NCI-H2081 (cell line): ENCODE results near the gene EEFSEC.
"Not testable (repeated sequence)": the region's sequence is repeated elsewhere in the genome, so short reads cannot be mapped to it uniquely, and the experiment has no call there.

Experiments
- DNase-seq, 2 experiments: peaks; one replicate each; lab custom pipeline; 2025; lab: John Stamatoyannopoulos, UW

The EEFSEC gene

DNA sequence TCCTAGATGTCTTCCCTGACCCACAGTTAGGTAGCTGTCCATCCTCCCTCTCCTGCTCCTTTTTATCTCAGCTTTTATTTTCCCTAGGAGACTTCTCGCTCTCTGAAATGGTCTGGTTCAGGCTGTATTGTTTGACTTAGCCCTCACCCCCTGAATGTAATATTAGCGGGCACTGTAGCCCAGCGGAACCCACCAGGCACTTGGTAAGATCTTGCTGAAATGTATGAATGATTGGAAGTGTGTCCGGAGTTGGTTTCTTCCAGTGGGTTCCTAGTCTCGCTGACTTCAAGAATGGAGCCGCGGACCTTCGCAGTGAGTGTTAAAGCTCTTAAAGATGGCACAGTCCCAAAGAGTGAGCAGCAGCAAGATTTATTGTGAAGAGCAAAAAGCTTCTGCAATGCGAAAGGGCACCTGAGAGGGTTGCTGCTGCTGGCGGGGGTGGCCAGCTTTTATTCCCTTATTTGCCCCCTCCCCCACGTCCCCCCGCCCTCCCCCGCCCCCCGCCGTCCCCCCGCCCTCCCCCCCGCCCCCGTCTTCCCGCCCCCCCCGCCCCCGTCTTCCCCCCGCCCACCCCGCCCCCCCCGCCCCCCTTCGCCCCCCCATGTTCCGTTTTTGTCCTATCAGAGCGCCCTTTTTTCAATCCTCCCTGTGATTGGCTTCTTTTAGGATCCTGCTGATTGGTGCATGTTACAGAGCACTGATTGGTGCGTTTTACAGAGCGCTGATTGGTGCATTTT, 694 bp upstream of the EEFSEC start:
- DNase-seq, result peak in 1 of 2 experiments; percentile 73

DNA sequence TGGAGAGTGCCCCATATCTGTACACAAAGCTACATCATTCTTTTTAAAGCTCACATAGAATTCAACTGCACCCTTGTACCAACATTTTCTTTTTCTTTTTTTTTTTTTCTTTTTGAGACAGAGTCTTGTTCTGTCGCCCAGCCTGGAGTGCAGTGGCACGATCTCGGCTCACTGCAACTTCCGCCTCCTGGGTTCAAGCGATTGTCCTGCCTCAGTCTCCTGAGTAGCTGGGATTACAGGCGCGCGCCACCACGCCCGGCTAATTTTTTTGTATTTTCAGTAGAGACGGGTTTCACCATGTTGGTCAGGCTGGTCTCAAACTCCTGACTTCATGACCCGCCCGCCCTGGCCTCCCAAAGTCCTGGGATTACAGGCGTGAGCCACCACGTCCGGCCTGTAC, 1.1 kb downstream of the EEFSEC start:
- DNase-seq, result not testable (repeated sequence)

DNA sequence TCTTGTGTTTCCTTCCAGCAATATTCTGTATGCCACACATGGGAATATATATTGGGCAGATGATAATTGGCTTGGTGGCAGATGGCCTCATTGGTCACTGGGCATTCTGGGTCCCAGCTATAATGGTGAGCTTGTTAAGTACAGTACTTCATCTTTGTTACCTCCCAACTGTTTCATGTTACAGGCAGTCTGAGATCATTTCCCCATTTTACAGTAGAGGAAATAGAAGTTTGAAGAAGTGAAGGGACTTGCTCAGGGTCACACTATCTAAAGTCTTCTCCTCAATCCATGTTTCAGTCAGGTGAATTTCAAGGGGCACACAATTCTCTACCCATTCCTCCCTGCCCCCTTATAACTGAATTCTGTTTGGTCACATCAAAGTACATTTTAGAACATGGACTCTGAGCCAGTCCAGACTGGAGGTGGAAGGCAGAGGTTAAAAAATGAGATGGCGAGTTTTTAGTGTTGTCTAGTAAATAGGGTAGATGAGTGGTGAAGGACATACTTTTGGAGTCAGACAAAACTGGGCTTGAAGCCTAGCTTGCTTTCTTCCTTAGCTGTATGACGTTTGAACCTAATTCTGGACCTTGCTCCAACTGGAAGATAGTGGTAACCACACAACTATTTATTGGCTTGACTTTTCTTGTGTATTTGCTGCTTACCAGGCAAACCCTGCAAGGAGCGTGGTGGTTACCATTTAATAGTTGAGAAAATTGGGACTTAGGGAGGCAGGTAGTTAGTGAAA, 2.5 kb downstream of the EEFSEC start:
- no peak for DNase-seq

DNA sequence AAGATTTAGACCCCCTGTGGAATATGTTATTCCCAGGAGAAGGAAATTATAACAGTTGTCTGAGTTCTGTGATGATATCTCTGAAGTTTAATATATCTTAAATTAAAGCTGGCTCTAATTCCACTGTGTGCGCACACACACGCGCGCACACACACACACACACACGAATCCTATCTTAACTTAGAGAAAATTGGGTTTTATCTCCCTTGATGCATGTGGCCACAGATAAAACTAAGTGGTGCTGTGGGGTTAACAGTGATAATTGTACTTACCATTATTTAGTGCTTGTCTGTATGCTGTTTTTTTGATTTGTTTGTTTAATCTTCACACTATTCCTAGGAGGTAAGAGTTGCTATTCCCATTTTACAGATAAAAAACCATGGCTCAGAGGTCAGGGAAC, 7.4 kb downstream of the EEFSEC start:
- no peak for DNase-seq

DNA sequence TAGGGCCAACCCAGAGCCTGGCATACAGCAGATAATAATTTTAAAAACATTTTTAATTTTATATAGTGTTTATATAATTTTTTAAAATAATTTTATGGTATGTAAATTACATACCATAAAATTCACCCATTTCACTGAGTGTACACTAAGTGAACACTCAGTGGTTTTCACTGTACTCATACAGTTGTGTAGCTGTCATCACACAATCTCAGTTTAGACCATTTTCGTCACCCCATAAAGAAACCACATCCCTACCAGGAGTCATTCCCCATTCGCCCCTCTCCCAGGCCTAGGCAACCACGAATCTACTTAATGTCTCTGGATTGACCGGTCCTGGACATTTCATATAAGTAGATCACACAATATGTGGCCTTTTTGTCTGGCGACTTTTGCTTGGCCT, 10.2 kb downstream of the EEFSEC start:
- no peak for DNase-seq

DNA sequence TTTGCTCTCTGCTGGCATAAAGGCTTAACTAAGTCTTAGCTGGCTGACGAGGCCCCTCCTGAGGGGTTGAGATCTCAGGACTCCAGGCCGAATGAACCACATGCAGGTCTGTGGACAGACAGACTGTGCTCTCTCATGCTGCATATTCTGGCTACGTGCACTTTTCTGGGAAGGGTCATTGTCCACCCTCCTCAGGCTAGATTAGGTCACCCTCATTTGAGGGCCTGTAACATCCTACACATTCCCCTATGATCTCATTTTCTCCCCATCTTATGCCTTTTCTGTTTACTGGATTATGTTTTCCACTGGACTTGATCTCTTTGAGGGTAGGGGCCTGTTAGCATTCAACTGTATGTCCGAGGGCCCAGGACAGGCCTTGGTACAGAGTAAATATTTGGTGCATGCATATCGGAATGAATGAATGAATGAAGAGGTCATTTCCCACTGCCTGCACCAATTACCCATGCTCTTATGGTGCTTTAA, 13.7 kb downstream of the EEFSEC start:
- no peak for DNase-seq

DNA sequence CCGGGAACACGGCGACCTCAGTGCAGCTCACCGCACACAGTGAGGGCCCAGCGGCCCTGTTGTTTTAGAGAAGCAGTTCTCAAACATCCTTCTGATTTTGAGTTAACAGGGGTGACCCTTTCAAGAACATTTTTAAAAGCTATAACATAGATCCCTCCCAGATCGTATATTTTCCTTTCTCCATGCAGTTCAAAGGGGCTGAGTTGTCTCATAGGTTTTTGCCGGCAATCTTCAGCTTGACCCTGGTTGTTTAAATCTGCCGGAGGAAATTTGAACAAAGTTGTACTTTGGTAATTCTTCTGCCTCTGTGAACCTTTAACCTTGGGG, 14.3 kb downstream of the EEFSEC start:
- no peak for DNase-seq

DNA sequence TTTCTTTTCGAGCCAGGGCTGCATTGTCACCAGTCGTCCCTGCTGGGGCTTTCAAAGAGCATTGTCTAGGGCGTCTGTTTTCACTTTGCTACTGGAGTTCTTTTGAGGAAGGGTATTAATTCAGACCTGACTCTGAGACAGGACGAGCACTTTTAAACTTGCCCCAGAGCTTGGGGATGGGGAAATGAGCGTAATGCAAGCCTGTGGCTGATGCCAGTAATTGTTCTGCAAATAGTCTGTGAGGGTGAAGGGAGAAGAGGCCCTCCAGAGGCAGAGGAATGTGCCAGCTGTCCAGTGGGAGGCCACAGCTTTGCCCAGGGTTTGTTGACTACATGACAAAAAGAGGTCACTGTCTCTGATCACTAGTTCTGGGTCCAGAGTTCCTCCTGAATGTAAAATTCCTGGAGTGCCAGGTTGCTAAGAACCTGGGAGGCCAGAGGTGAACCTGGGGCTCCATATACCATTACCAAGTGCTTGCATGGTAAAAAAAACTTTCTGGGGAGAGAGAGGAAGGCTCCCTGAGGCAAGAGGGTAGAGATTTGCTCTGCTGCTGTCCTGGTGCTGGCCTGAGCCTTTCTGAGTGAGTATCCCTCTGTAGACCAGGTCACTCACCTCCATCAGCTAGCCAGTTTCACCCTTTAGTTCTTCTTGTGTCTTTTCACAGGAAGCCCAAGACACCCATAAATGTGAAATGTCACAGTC, 14.8 kb downstream of the EEFSEC start:
- peak in 1 of 2 experiments; percentile 51 for DNase-seq

DNA sequence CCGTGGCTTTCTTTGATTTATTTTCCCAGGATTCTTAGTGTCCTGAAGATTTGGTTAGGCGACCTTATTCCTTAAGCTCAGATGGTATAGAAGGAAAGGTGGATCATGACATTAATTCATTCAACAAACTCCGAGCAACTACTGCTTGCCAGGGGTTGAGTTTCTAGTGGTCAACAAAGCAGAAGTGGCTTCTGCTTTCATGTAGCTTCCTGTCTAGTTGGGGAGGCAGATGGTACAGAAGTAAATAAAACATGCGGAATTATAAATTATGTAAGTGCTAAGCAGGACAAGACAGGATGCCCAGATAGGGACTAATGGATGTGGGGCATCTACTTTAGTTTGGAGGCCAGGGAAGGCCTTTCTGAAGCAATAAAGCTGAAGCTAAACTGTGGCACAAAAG, 15.6 kb downstream of the EEFSEC start:
- DNase-seq, result no peak

DNA sequence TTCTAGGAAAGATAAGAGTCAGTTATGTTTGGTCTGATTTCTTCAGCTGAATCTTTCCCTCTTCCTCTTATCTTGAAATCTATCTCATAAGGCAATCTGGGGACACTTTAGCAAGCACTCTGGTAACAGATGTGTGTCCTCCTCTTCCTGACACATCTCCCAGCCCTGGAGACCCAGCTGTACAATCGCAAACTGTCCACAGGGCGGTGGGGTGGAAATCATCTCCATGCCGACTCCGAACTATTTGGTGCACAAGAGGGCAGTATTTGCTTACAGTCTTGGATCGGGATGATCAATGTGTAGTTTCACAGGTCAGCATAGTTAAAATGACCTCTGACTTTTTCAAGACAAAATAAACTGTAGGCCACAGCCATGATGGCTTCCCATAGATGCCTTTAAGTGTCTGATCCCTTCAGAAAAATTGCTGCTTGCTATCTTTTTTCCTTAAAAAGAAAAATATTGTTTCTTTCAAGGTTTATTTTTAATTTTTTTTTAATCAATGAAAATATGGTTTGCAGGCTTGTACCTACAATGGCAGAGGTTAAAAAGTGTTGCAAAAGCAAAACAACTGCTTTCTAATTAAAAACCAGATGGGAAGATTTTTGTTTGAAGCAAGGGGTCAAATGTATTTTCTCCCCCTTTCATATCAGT, 17.7 kb downstream of the EEFSEC start:
- peak; percentile 65 to 80 for DNase-seq

DNA sequence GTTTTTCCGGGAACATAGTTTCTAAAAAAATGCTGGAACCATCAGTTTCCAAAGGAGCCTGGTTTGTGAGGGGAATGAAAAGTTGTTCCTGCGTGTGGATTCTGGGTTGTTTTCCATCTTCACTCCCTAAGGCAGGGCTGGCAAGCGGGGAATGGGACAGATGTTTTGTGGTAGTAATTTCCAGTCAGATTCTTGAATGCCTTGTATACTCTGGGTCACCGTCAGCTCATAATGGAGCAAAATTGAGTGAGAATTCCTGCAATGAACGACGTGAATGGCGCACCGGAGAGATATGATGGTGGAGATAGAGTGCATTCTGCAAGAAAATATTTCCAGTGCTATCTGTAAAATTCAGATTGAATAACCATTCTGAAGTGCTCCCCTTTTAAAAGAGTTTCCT, 19.9 kb downstream of the EEFSEC start:
- DNase-seq, result no peak

DNA sequence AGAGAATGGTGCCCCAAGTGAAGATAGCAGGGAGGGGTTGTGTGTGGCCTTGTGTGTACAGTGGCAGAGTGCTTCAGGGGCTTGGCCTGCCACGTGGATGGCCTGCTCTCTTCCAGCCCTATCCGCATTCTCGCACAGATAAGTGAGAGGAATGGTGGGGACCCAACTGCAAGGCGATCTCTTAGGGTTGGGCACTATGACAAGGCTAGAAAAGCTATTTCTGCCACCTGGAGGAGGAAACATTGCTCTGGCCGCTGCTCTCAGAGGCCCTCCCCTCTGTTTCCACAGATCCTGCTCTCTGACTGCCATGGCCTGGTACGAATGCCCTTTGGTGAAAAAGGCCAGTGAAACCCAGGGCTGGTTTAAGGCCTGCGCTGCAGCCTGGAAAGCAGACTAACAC, 20.6 kb downstream of the EEFSEC start:
- DNase-seq, result no peak

DNA sequence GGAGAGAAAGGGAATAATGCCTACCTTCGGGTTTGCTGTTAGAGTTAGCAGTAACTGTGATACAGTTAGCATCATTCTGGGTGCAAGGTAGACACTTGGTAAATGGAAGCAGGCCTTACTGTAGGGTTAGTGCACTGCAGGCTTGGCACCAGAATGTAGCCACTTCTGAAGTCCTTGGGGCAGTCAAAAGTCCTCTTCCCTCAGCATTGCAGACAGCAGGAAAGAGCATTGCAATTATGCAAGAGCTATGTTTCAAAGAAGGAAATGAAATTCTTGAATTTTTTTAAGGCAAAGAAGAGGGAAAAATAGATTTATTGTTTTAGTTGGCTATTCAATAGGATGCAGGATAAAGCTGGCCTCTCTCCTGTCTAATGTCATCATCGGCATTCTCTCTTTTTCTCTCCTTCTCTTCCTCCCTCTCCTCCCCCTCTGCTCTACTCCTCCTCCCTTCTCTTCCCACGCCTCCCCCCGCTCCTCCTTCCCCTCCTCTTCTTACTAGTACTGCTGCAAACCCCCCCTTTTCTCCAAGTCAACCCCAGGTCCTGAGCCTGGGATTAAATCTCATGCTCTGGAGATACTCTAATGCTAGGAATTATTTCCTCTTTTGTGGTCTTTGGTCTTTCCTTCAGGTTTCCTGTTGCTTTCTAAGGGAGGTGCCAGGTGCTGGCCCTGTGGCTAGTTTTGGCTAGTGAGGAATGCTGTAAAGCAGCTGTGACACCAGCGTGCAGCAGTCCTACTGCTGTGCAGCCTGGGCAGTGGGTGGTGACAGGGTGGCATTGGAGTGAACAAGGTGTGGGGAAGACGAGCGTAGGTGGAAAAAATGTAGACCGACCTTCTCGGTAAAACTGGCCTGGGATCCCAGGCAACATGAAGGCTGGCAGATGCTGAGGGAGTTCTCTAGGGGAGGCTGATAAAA, 21.7 kb downstream of the EEFSEC start:
- DNase-seq, result no peak

DNA sequence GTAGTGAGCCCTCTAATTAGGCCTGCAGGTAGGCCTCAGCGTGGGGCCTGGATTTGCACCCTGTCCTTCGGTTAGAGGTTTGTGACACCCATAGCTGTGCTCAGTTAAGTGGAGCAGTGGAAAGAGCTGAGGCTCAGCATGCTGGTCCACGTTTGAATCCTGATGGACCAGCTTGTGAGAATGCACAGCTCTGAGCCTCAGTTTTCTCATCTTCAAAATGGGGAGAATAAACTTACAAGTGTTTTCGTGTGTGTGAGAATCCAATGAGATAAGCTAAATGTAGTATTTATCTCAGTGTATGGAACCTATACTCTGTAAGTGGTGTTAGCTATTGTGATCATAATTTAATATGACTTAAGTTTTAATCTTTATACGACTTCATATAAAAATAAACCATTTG, 22.5 kb downstream of the EEFSEC start:
- DNase-seq, result no peak

DNA sequence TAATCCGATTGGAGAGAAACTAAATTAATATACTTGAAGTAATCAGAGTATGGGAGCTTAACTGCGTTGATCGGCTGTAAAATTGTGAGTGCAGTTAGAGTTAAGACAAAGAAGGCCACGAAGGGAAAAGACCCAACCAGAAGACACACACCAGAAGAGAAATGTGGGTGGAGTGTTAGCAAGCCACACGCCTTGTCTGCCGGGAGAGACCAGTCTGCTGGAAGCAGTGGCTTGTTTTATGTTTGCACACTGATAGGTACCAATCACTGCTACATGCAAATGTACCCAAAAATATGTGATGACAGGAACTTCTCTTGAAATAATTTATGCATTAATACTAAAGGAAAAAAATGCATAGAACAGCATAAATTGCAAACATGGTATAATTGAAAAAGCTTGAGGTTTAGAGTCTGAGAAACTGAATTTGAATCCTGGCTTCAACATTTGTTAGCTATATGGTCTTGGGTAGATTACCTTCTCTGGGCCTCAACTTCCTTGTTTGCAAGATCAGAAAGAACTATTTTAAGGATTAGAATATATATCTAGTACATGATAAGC, 23.1 kb downstream of the EEFSEC start:
- no peak for DNase-seq

DNA sequence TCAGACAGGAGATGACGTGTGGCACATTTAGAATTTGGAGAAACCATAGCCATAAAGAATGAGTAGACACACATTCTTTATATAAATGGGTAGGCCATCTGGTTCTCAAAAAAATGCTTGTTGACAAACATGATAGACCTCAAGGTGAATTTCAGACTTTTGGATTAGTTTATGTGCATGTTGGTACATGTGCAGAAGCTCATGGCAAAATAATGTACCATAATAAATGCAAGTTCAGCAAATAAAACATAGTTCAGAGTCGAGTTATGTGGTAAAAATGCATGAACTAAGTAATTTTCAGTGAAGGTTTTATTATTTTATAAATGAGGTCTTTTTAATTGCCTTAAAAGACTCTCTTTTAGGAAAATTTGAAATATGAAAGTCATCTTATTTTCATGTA, 24.6 kb downstream of the EEFSEC start:
- no peak for DNase-seq

DNA sequence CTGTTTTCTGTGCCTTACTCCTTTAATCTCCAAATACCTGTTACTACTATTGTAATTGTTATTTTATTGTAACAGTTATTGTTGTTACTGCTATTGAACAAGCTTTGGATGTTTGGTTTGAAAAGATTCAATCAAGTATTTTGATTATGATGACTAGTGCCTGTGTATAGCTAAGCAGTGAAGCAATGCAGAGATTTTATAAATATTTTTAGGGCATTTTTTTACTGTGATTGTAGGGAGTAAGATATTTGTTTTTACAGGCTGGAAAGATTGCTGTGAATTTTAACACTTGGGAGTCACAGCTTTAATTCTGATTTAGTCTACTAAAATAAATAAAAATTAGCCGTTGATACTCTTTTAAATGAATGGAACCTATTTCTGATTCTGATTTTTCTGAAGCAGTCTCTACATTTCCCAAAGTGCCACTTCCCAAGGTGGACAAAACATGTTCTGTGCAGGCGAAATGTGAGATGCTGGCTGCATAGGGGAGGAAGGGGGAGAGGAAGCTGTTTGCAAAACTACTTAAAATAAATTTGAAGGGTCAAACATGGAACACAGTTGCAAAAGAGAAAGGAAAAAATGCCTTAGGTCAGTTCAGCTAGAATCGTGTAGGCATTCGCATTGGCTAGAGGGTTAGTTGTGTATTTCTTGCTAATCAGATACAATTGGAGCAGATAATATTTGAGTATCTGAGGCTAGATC, 25.7 kb downstream of the EEFSEC start:
- DNase-seq, result no peak

DNA sequence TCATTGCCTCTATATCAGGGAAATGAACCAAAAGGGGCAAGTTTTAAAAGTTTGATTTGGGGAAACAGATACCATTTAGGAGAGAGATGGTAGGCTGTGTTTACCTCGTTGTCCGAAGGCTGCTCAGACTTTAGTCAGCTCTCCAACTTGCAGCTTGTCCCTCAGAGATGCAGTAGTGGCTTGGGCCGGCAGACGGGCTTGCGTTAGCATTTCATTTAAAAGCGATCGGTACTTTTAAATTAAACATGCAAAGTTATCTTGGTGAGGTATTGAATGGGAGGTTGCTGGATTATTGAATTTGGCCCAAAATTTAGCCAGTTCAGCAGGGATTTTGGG, 26.2 kb downstream of the EEFSEC start:
- no peak for DNase-seq

DNA sequence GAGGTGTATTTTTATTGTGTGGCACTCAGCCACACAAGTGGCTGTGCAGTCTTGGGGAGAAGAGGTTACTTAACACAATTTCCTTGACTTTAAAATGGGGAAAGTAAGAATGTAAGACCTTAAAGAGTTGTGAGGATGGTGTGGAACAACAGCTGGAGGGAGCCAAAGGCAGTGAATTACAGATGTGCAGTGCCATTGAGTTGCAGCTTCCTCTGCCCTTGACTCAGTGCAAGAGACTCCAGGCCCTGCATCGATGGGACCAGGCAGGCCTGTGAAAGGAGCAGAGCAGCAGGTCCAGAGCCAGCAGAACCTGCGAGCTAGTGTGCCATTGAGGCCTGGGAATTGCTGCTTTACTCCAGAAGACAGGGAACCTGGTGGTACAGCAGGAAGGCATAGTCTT, 27.2 kb downstream of the EEFSEC start:
- no peak for DNase-seq

DNA sequence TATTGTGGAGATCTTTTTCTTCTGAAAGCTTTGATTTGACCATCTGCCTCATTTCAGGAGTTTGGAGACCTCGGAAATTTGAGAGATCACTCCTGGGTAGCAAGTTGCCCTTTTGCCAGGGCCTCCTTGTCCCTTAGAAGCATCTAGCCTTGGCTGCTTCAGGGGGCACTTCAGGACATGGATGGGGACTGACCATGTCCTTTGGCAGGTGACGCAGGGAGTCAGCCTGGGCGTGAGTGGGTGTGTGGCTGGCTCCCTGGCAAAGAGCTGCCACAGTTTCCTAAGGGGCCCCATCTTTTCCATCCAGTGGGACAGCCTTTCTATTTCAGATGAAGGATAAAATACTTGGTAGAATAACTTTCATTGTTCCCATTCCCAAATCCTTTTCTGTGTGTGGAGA, 27.6 kb downstream of the EEFSEC start:
- no peak for DNase-seq

DNA sequence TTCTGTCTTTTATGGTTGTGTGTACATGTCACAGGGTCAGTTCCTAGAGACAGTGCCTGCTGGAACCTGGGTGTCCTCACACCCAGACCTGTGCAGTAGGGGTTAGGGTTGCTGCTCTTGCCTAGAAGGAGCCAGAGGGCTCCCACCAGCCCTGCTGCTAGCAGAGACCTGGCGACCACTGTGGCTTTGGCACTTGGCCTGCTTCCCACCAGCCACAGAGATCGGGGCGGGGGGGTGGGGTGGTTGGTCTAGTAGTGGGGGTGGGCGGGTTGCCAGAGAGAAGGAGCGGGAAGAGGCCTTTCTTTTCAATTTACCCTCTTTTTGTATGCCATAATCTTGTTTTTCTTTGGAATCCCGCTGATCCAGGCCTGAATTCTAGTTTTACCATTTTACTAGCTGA, 29.4 kb downstream of the EEFSEC start:
- no peak for DNase-seq
